Measurements from ENCODE around the gene NBAS. TPM values are rescaled to one million over a fixed set of nuclear protein-coding genes. Genes with fewer than 3 reads are reported as not detected.

NBAS gene
- total and polyA plus RNA-seq, 2 of the 13 experiments (the other 11 are each of a cell fraction or from before 2014, with no cell fraction given) = 33.6 to 58.7 TPM

GRCh38 chr2:15591373-15591691, 30.2 kb upstream of the NBAS start (continued):
- TF ChIP-seq ZNF7 (CRISPR knock-in tag; IDR thresholded peaks at IDR 0.05) = no peak
- TF ChIP-seq DBP (CRISPR knock-in tag; IDR thresholded peaks at IDR 0.05; ENCODE audit: not compliant biosample characterization) = peak; percentile 63
- no peak for TF ChIP-seq MXD1 (CRISPR knock-in tag; IDR thresholded peaks at IDR 0.05)
- TF ChIP-seq E2F5 (CRISPR knock-in tag; conservative IDR thresholded peaks at IDR 0.05) = no peak
- TF ChIP-seq DZIP1 (CRISPR knock-in tag; IDR thresholded peaks at IDR 0.05) = no peak
- TF ChIP-seq ZSCAN9 (CRISPR knock-in tag; IDR thresholded peaks at IDR 0.05; ENCODE audit: borderline replicate concordance) = no peak

- peaks cover 23% of the 10 kb centered on the region for H3K79me2 ChIP-seq (ENCODE audit: insufficient read depth, low read length)
- ATAC-seq (peak; percentile 18; the same call in 2 of the 3 replicates), FAIRE-seq (peak; percentile 76), DNase-seq (ENCODE audit: low spot score) (peak; percentile 67)
- in situ Hi-C loops (cut with HindIII; ENCODE audit: extremely low pct_ligation_motif_present, low pct_unique_long_range_greater_than_20kb) (loop anchor here (10.0 to 25.0 kb wide), 4 partner anchors 154 to 951 kb away; partner anchors contain the start of gene LRATD1), intact Hi-C loops (cut with micrococcal nuclease; ENCODE audit: unreplicated experiment) (loop anchor here (1.0 kb wide), 2 partner anchors 157 to 684 kb away; no protein-coding TSS in a partner anchor)
- POLR2A ChIA-PET = no interaction called here
- no peaks in the 10 kb centered on the region for H3K9me3 ChIP-seq (ENCODE audit: low read length)
- H3K4me1 ChIP-seq (ENCODE audit: insufficient read depth, low read length) = peaks cover 21% of the 10 kb centered on the region
- BruUV-seq (replicated peaks) = no TSS peak
- H3K9ac ChIP-seq (ENCODE audit: insufficient read depth, low read depth, low read length) = no peak overlapping the region
- no peak overlapping the region for H3K27ac ChIP-seq (ENCODE audit: extremely low read length, insufficient read depth, low read length)
- no peak overlapping the region for H3K4me3 ChIP-seq (replicated peaks in 1 of 3; ENCODE audit: insufficient read depth in 1 of 3, low read depth in 2 of 3, low read length in 3 of 3)
- no peak overlapping the region for H2AFZ ChIP-seq (ENCODE audit: low read length)
- CTCF ChIA-PET (ENCODE audit: low intra/inter-chr PET ratio, low total read pairs) = interaction anchor here (0.8 to 2.1 kb wide), 3 partner anchors 42 to 685 kb away, joined by 3 to 10 read pairs (median 9); no protein-coding TSS in a partner anchor
- H3K4me2 ChIP-seq (ENCODE audit: low read depth, low read length) = no peak overlapping the region
- no peaks in the 10 kb centered on the region for H3K36me3 ChIP-seq (replicated peaks in 1 of 2; ENCODE audit: control insufficient read depth in 1 of 2, insufficient read depth in 2 of 2, low read length in 2 of 2)
- peaks cover 4% of the 10 kb centered on the region for H4K20me1 ChIP-seq (ENCODE audit: insufficient read depth, low read length)
- H3K27me3 ChIP-seq (ENCODE audit: control insufficient read depth in 1 of 2, insufficient read depth in 2 of 2, low read length in 2 of 2) = no peaks in the 10 kb centered on the region; a peak in 1 of 5 replicates
- WGBS (ENCODE audit: low lambda C conversion rate) = 54% methylated on average over 4 of the region's 4 CpGs
- peak; percentile 36; the same call in 1 of the 2 replicates for TF ChIP-seq ZNF574 (CRISPR knock-in tag; IDR thresholded peaks at IDR 0.05)
- TF ChIP-seq ZSCAN29 (CRISPR knock-in tag; conservative IDR thresholded peaks at IDR 0.05) = no peak
- TF ChIP-seq ZNF75D (CRISPR knock-in tag; IDR thresholded peaks at IDR 0.05; ENCODE audit: borderline replicate concordance) = no peak
- no peak for TF ChIP-seq ZNF879 (CRISPR knock-in tag; IDR thresholded peaks at IDR 0.05)
- no peak for TF ChIP-seq TMF1 (CRISPR knock-in tag; IDR thresholded peaks at IDR 0.05; ENCODE audit: low read depth)
- 0 out of 2 replicates have a peak, but pooled peaks have one; percentile 19 for TF ChIP-seq POGZ (CRISPR knock-in tag; IDR thresholded peaks at IDR 0.05)
- peak; percentile 87 for TF ChIP-seq CTCF (CRISPR knock-in tag; IDR thresholded peaks at IDR 0.05)
These were observed 27.3 kb upstream of the NBAS start for GRCh38 chr2:15588329-15588919.

Data from HepG2 (cell line).